Astrocyte (in vitro differentiated cells and primary cell): ENCODE data around the gene SYT7. TPM values are rescaled to one million over a fixed set of nuclear protein-coding genes. Genes with fewer than 3 reads are reported as not detected.

Experiments
- DNase-seq: peaks from one replicate; pipeline ENCODE4 v3.0.0-alpha.2; 2010; ENCODE audit warnings: low read depth
- FAIRE-seq: peaks from 2 replicates; lab custom pipeline; 2011; peaks lifted over from hg19 to GRCh38; lab: Jason Lieb, UNC
- H2AFZ ChIP-seq: 2 replicates; pipeline ENCODE4 v1.6.0; 2012; ENCODE audit warnings: low read depth, low read length, inconsistent platforms
- H3K27ac ChIP-seq: 2 replicates; pipeline ENCODE4 v1.5.1; 2011; ENCODE audit warnings: low read depth, low read length, inconsistent platforms
- H3K27me3 ChIP-seq: 2 replicates; pipeline ENCODE4 v1.6.0; 2011; ENCODE audit warnings: low read length, inconsistent platforms; ENCODE audit not compliant: insufficient read depth
- H3K36me3 ChIP-seq: 2 replicates; pipeline ENCODE4 v1.5.1; 2011; ENCODE audit warnings: low read length, inconsistent platforms; ENCODE audit not compliant: insufficient read depth
- H3K4me1 ChIP-seq: 2 replicates; pipeline ENCODE4 v1.5.1; 2011; ENCODE audit warnings: low read length, inconsistent platforms; ENCODE audit not compliant: insufficient read depth
- H3K4me2 ChIP-seq: 2 replicates; pipeline ENCODE4 v1.6.0; 2012; ENCODE audit warnings: low read length, inconsistent platforms
- H3K4me3 ChIP-seq: 2 replicates; pipeline ENCODE4 v1.5.1; 2011; ENCODE audit warnings: low read depth, mild to moderate bottlenecking, low read length, inconsistent platforms; ENCODE audit not compliant: insufficient read depth
- H3K79me2 ChIP-seq: 2 replicates; pipeline ENCODE4 v1.6.0; 2012; ENCODE audit warnings: mild to moderate bottlenecking, low read length, inconsistent platforms; ENCODE audit not compliant: insufficient read depth
- H3K9ac ChIP-seq: 2 replicates; pipeline ENCODE4 v1.6.0; 2012; ENCODE audit warnings: mild to moderate bottlenecking, low read length, inconsistent platforms
- H3K9me3 ChIP-seq: 2 replicates; pipeline ENCODE4 v1.5.1; 2012; ENCODE audit warnings: low read depth, mild to moderate bottlenecking, low read length, inconsistent platforms; ENCODE audit not compliant: insufficient read depth
- H4K20me1 ChIP-seq: 2 replicates; pipeline ENCODE4 v1.6.0; 2012; ENCODE audit warnings: low read length, inconsistent platforms; ENCODE audit not compliant: insufficient read depth
- H3K27ac Mint-ChIP-seq: one replicate; pipeline ENCODE4 v1.8.0; 2021; ENCODE audit warnings: mild to moderate bottlenecking, mixed read lengths; ENCODE audit not compliant: unreplicated experiment
- H3K27me3 Mint-ChIP-seq: one replicate; pipeline ENCODE4 v1.8.0; 2021; ENCODE audit warnings: low read depth, mixed read lengths; ENCODE audit not compliant: unreplicated experiment
- H3K36me3 Mint-ChIP-seq: one replicate; pipeline ENCODE4 v1.8.0; 2021; ENCODE audit warnings: low read depth, mixed read lengths; ENCODE audit not compliant: unreplicated experiment
- H3K4me1 Mint-ChIP-seq: one replicate; pipeline ENCODE4 v1.8.0; 2021; ENCODE audit warnings: low read depth, mixed read lengths; ENCODE audit not compliant: unreplicated experiment
- H3K4me3 Mint-ChIP-seq: one replicate; pipeline ENCODE4 v1.8.0; 2021; ENCODE audit warnings: mild to moderate bottlenecking, moderate library complexity, mixed read lengths; ENCODE audit not compliant: unreplicated experiment
- H3K9me3 Mint-ChIP-seq: one replicate; pipeline ENCODE4 v1.8.0; 2021; ENCODE audit warnings: mild to moderate bottlenecking, mixed read lengths; ENCODE audit not compliant: unreplicated experiment
- EZH2 ChIP-seq: IDR thresholded peaks from 2 replicates; pipeline ENCODE4 v1.6.1; 2012; ENCODE audit warnings: mild to moderate bottlenecking, low read length, inconsistent platforms; ENCODE audit not compliant: insufficient read depth
- total RNA-seq: library from RNA; stranded (reverse); gene quantifications from 2 replicates; pipeline ENCODE4 v1.2.1, GENCODE V29; 2021
- TF ChIP-seq, protein P1 (sequence below): IDR thresholded peaks from 2 replicates; pipeline ENCODE4 v1.5.1; 2011; ENCODE audit warnings: low read depth, mild to moderate bottlenecking, inconsistent platforms, low read length, moderate library complexity; ENCODE audit not compliant: insufficient read depth

The SYT7 gene
- total RNA-seq, 1 donor from 2014 or later, result 3.7 TPM

DNA sequence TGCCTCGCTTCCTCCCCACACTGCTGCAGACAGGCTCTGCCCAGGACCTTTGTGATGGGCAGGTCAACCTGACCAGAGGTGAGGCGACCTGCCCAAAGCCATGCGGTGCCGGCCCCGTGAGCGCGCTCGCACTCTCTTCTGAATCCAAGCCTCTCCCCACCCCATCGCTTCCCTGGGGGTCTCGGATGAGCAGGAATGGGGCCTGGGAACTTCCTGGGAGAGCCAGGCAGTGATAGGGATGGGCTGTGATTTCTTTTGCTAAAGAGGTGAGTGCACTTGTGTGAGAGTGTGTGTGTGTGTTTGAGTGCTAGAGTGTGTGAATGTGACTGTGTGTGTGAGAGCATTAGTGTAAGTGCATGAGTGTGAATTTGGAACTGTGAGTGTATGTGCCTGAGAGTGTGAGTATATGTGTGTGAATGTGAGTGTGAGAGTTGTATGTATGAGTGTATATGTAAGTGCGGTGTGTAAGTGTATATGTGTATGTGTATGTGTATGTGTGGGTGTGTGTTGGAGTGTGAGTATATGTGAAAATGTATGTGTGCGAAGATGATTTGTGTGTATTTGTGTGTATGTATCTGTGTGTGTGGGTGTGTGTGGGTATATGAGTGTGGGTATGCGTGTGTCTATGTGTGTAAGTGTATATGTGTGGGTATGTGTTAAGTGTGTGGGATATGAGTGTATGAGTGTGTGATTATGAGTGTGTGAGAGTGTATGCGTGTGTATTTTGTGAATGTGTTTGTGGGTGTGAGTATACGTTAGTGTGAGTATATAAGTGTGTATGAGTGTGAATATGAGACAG, 84.1 kb downstream of the SYT7 start:
- H3K9me3 ChIP-seq, result no peaks in the 10 kb centered on the region
- no peak overlapping the region for H3K4me3 ChIP-seq
- no peaks in the 10 kb centered on the region for H3K79me2 ChIP-seq
- no peak overlapping the region for H3K27ac ChIP-seq
- no peak overlapping the region for H3K4me3 Mint-ChIP-seq
- no peaks in the 10 kb centered on the region for H3K4me1 ChIP-seq
- no peaks in the 10 kb centered on the region for H3K4me1 Mint-ChIP-seq
- no peaks in the 10 kb centered on the region for H3K36me3 Mint-ChIP-seq
- no peak overlapping the region for H3K27ac Mint-ChIP-seq
- TF ChIP-seq, protein P1, sequence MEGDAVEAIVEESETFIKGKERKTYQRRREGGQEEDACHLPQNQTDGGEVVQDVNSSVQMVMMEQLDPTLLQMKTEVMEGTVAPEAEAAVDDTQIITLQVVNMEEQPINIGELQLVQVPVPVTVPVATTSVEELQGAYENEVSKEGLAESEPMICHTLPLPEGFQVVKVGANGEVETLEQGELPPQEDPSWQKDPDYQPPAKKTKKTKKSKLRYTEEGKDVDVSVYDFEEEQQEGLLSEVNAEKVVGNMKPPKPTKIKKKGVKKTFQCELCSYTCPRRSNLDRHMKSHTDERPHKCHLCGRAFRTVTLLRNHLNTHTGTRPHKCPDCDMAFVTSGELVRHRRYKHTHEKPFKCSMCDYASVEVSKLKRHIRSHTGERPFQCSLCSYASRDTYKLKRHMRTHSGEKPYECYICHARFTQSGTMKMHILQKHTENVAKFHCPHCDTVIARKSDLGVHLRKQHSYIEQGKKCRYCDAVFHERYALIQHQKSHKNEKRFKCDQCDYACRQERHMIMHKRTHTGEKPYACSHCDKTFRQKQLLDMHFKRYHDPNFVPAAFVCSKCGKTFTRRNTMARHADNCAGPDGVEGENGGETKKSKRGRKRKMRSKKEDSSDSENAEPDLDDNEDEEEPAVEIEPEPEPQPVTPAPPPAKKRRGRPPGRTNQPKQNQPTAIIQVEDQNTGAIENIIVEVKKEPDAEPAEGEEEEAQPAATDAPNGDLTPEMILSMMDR, result no peak
- no peak for TF ChIP-seq EZH2
- no peak for DNase-seq
- H4K20me1 ChIP-seq, result no peaks in the 10 kb centered on the region
- no peak overlapping the region for H2AFZ ChIP-seq
- H3K9me3 Mint-ChIP-seq, result no peaks in the 10 kb centered on the region
- H3K27me3 Mint-ChIP-seq, result peaks cover 29% of the 10 kb centered on the region
- no peaks in the 10 kb centered on the region for H3K36me3 ChIP-seq
- no peak for FAIRE-seq
- H3K9ac ChIP-seq, result no peak overlapping the region
- H3K27me3 ChIP-seq, result peaks cover 10% of the 10 kb centered on the region
- no peak overlapping the region for H3K4me2 ChIP-seq

GRCh38 chr11:61495801-61496601, 84.9 kb downstream of the SYT7 start:
- Histone ChIP-seq H3K4me1 (no peaks in the 10 kb centered on the region), H4K20me1 (no peaks in the 10 kb centered on the region), H3K9ac (no peak overlapping the region), H3K36me3 (no peaks in the 10 kb centered on the region), H3K4me3 (no peak overlapping the region), H3K4me2 (no peak overlapping the region), H3K27ac (no peak overlapping the region), H3K27me3 (peaks cover 7% of the 10 kb centered on the region), H2AFZ (no peak overlapping the region), H3K9me3 (no peaks in the 10 kb centered on the region), H3K79me2 (no peaks in the 10 kb centered on the region)
- Mint-ChIP-seq H3K9me3 (no peaks in the 10 kb centered on the region), H3K27ac (no peak overlapping the region), H3K36me3 (no peaks in the 10 kb centered on the region), H3K27me3 (peaks cover 24% of the 10 kb centered on the region), H3K4me1 (peaks cover under 1% of the 10 kb centered on the region), H3K4me3 (no peak overlapping the region)
- FAIRE-seq, result no peak
- no peak for DNase-seq
- no peak for TF ChIP-seq EZH2

GRCh38 chr11:61494381-61494961, 86.4 kb downstream of the SYT7 start:
- H3K27ac Mint-ChIP-seq, result no peak overlapping the region
- H3K9me3 Mint-ChIP-seq, result no peaks in the 10 kb centered on the region
- FAIRE-seq, result no peak
- H3K9me3 ChIP-seq, result no peaks in the 10 kb centered on the region
- TF ChIP-seq, protein P1, result no peak
- H3K4me3 Mint-ChIP-seq, result no peak overlapping the region
- no peaks in the 10 kb centered on the region for H3K36me3 Mint-ChIP-seq
- H3K4me2 ChIP-seq, result no peak overlapping the region
- H2AFZ ChIP-seq, result no peak overlapping the region
- no peaks in the 10 kb centered on the region for H3K36me3 ChIP-seq
- no peaks in the 10 kb centered on the region for H3K27me3 ChIP-seq
- H3K27ac ChIP-seq, result no peak overlapping the region
- H3K4me1 Mint-ChIP-seq, result peaks cover 11% of the 10 kb centered on the region
- no peaks in the 10 kb centered on the region for H3K4me1 ChIP-seq
- no peaks in the 10 kb centered on the region for H4K20me1 ChIP-seq
- H3K4me3 ChIP-seq, result no peak overlapping the region
- H3K79me2 ChIP-seq, result no peaks in the 10 kb centered on the region
- DNase-seq, result no peak
- H3K27me3 Mint-ChIP-seq, result peaks cover 18% of the 10 kb centered on the region
- H3K9ac ChIP-seq, result no peak overlapping the region
